Ovary (tissue), 9 donors: Measurements from ENCODE around the gene CARD6. TPM values are rescaled to one million over a fixed set of nuclear protein-coding genes. Genes with fewer than 3 reads are reported as not detected.

ENCODE experiments used
- DNase-seq, 5 donors: peaks; one replicate each; pipeline ENCODE4 v3.0.0-alpha.2; 2019 to 2020
- H3K27ac ChIP-seq, 2 donors: fragments of 200-600 bp; one replicate each; pipeline versions ENCODE4 v1.5.1 to v1.8.0; 2019 to 2022
- H3K27me3 ChIP-seq: fragments of 200-600 bp; one replicate; pipeline ENCODE4 v1.8.0; 2022
- H3K36me3 ChIP-seq: fragments of 200-600 bp; sonication (generic); one replicate; pipeline ENCODE4 v1.5.1; 2019
- H3K4me1 ChIP-seq: one replicate; pipeline ENCODE4 v1.8.1; 2013; ENCODE audit warnings: mild to moderate bottlenecking, moderate library complexity; ENCODE audit not compliant: insufficient read depth
- H3K4me3 ChIP-seq: fragments of 200-600 bp; sonication (generic); one replicate; pipeline ENCODE4 v1.5.1; 2017
- H3K9me3 ChIP-seq, 2 donors: fragments of 200-600 bp in 1 of 2; sonication (generic) in 1 of 2; one replicate each; pipeline versions ENCODE4 v1.5.1 to v1.8.1; 2013 to 2019; ENCODE audit warnings: mild to moderate bottlenecking in 1 of 2, moderate library complexity in 1 of 2
- CTCF ChIP-seq, 3 donors: fragments of 450-650 bp in 2 of 3; fragments of 200-600 bp in 1 of 3; IDR thresholded peaks; one replicate each; pipeline versions ENCODE4 v1.5.1 to v1.8.0; 2016 to 2022; ENCODE audit warnings: antibody characterized with exemption in 3 of 3, mild to moderate bottlenecking in 1 of 3
- EP300 ChIP-seq: sonication (generic); formaldehyde crosslinking; IDR thresholded peaks from one replicate; pipeline ENCODE4 v1.6.1; 2017; ENCODE audit warnings: antibody characterized with exemption
- POLR2A ChIP-seq: fragments of 450-650 bp; IDR thresholded peaks from one replicate; pipeline ENCODE4 v1.6.1; 2017; ENCODE audit warnings: antibody characterized with exemption, mild to moderate bottlenecking, moderate library complexity
- WGBS, 3 donors: extraction: QIAGEN DNeasy Blood & Tissue Kit in 1 of 3; methylation state at CpG; one replicate each; pipeline versions ENCODE4 v1.1.5 to v1.1.7; 2013 to 2017; 5-methylcytosine and 5-hydroxymethylcytosine counted together
- intact Hi-C, 4 donors: fragments of 100-400 bp; cut with DNase I; formaldehyde crosslinking; loops; one replicate each; pipeline versions ENCODE4 v1.11.0 to v1.15.1; 2022 to 2023
- polyA plus RNA-seq, 2 donors: library from polyadenylated mRNA; stranded (reverse); fragments of 200-250 nt in 1 of 2; fragments of 350-450 nt in 1 of 2; fragmentation: Illumina TruSeq in 1 of 2; extraction: RNeasy Lipid Tissue Mini Kit (QIAGEN cat#74804) in 1 of 2; gene quantifications; one replicate each; pipeline ENCODE4 v1.2.3, GENCODE V29; 2013 to 2014
- total RNA-seq, 7 donors: library from RNA; depleted of rRNA in 2 of 7; stranded (reverse); fragments of >200 nt in 2 of 7; fragmentation: NEBNext Ultra II Directional in 3 of 7; extraction: Animal tissue kit (Norgen Biotek cat#: 25700) in 3 of 7; gene quantifications; one replicate each; pipeline versions ENCODE4 v1.1.0 to v1.2.4, GENCODE V29; 2016 to 2023
- donor health status: DM: no; HTN: no; CAD: no; lungs with moderate emphysema.
- donor health status: DM: no; HTN: no; CAD: no.
- donor health status: Bipolar disorder and iron deficiency.
- donor health status: DM: yes; HTN: yes; CAD: no.
- donor health status: DM: no; HTN: no; CAD: no.
- donor health status: DM: yes; HTN: yes; CAD: no.

Gene CARD6
- total and polyA plus RNA-seq, 9 donors, result 2.0 to 9.4 (median 5.2) TPM

- no peak for TF ChIP-seq EP300
- TF ChIP-seq POLR2A, result no peak
- TF ChIP-seq CTCF (IDR thresholded peaks at IDR 0.05), result no peak
- Histone ChIP-seq H3K4me1 (peaks cover 6% of the 10 kb centered on the region), H3K9me3 (no peaks in the 10 kb centered on the region), H3K27me3 (no peaks in the 10 kb centered on the region), H3K27ac (peak overlapping the region; percentile 93 to 96), H3K4me3 (peak overlapping the region; percentile 95), H3K36me3 (no peaks in the 10 kb centered on the region)
- intact Hi-C loops, result no loop called here
- 0 to 1% (median 0%) methylated on average over 43 to 56 of the region's 56 CpGs for WGBS, 3 donors
- peak; percentile 72 to 87 (median 82) for DNase-seq
Measured at GRCh38 chr5:40797273-40798011, 43.7 kb upstream of the CARD6 start.

GRCh38 chr5:40798012-40798800 lies 43.0 kb upstream of the CARD6 start, which contains the start of gene PRKAA1:
TSS of gene PRKAA1 (minus strand) at chr5:40798374. CDS start at chr5:40798189, 185 bp downstream.
- peak within 1 kb of the TSS; percentile 93 to 96 for H3K27ac ChIP-seq
- peak; percentile 85 to 94 (median 91) for DNase-seq
- no peaks in the 10 kb centered on the region for H3K9me3 ChIP-seq
- no peaks in the 10 kb centered on the region for H3K27me3 ChIP-seq
- H3K4me3 ChIP-seq, result peak within 1 kb of the TSS; percentile 95
- intact Hi-C loops, result no loop called here
- TF ChIP-seq POLR2A (peak; percentile 61), CTCF (IDR thresholded peaks at IDR 0.05) (peak; percentile 64 to 68 (median 67)), EP300 (peak; percentile 52)
- H3K36me3 ChIP-seq, result no peaks in the 10 kb centered on the region
- H3K4me1 ChIP-seq, result peaks cover 4% of the 10 kb centered on the region
- 0 to 1% (median 0%) methylated on average over 35 to 70 of the region's 70 CpGs for WGBS, 3 donors

- no peak for TF ChIP-seq EP300
- no peak for TF ChIP-seq POLR2A
- TF ChIP-seq CTCF (IDR thresholded peaks at IDR 0.05), result no peak
- intact Hi-C loops, result no loop called here
- H3K9me3 ChIP-seq, result no peaks in the 10 kb centered on the region
- peaks cover 4% of the 10 kb centered on the region for H3K4me1 ChIP-seq
- peak overlapping the region; percentile 93 to 96 for H3K27ac ChIP-seq
- no peak for DNase-seq
- no peaks in the 10 kb centered on the region for H3K36me3 ChIP-seq
- H3K27me3 ChIP-seq, result no peaks in the 10 kb centered on the region
- WGBS, 3 donors, result 2% methylated on average over 7 of the region's 7 CpGs
- H3K4me3 ChIP-seq, result peak overlapping the region; percentile 95
Measured at GRCh38 chr5:40798801-40799210, 42.4 kb upstream of the CARD6 start.

- WGBS, 3 donors, result 0% methylated on average over 1 of the region's 1 CpG
- DNase-seq, result no peak
- Histone ChIP-seq H3K4me1 (peaks cover 4% of the 10 kb centered on the region), H3K27me3 (no peaks in the 10 kb centered on the region), H3K4me3 (peak overlapping the region; percentile 95), H3K9me3 (no peaks in the 10 kb centered on the region), H3K27ac (no peak overlapping the region), H3K36me3 (no peaks in the 10 kb centered on the region)
- no peak for TF ChIP-seq EP300
- no peak for TF ChIP-seq CTCF (IDR thresholded peaks at IDR 0.05)
- no peak for TF ChIP-seq POLR2A
- intact Hi-C loops, result no loop called here
Measured at GRCh38 chr5:40799258-40799657, 41.9 kb upstream of the CARD6 start.
